Loucy (cell line): ENCODE data around the gene ZBTB42.

Experiments used
- H2AFZ ChIP-seq: fragments of 200-600 bp; sonication (generic); 2 replicates; pipeline ENCODE4 v1.6.0; 2016; ENCODE audit warnings: antibody characterized with exemption, mild to moderate bottlenecking, low read length, moderate library complexity
- H3F3A ChIP-seq: fragments of 200-600 bp; 2 replicates; pipeline ENCODE4 v1.6.0; 2016; ENCODE audit warnings: antibody characterized with exemption, low read depth, mild to moderate bottlenecking
- H3K27me3 ChIP-seq: fragments of 200-600 bp; sonication (generic); 2 replicates; pipeline ENCODE4 v1.6.1; 2014; ENCODE audit warnings: low read length, mild to moderate bottlenecking; ENCODE audit not compliant: insufficient read depth, poor library complexity, severe bottlenecking
- H3K36me3 ChIP-seq: fragments of 200-600 bp; sonication (generic); 2 replicates; pipeline ENCODE4 v1.6.1; 2016; ENCODE audit warnings: low read length; ENCODE audit not compliant: insufficient read depth
- H3K4me1 ChIP-seq: fragments of 200-600 bp; sonication (generic); 2 replicates; pipeline ENCODE4 v1.5.1; 2014; ENCODE audit warnings: low read length, mild to moderate bottlenecking; ENCODE audit not compliant: insufficient read depth, poor library complexity, severe bottlenecking
- H3K4me2 ChIP-seq: fragments of 200-600 bp; sonication (generic); 2 replicates; pipeline ENCODE4 v1.6.0; 2014; ENCODE audit warnings: antibody characterized with exemption, low read length, low read depth, mild to moderate bottlenecking; ENCODE audit not compliant: poor library complexity, severe bottlenecking
- H3K4me3 ChIP-seq: fragments of 200-600 bp; sonication (generic); 2 replicates; pipeline ENCODE4 v1.5.1; 2014; ENCODE audit warnings: low read length, mild to moderate bottlenecking, mixed read lengths; ENCODE audit not compliant: poor library complexity, severe bottlenecking
- H3K79me2 ChIP-seq: fragments of 200-600 bp; sonication (generic); 2 replicates; pipeline ENCODE4 v1.6.1; 2014; ENCODE audit warnings: low read length; ENCODE audit not compliant: insufficient read depth
- H3K9ac ChIP-seq: fragments of 200-600 bp; sonication (generic); 2 replicates; pipeline ENCODE4 v1.6.0; 2014; ENCODE audit warnings: mild to moderate bottlenecking, low read depth, low read length, moderate library complexity; ENCODE audit not compliant: poor library complexity, severe bottlenecking
- H3K9me2 ChIP-seq: fragments of 200-600 bp; sonication (generic); replicated peaks from 2 replicates; pipeline ENCODE4 v1.6.1; 2016; ENCODE audit warnings: low read depth, low read length, mixed read lengths
- H3K9me3 ChIP-seq: fragments of 200-600 bp; sonication (generic); 2 replicates; pipeline ENCODE4 v1.6.1; 2014; ENCODE audit warnings: mild to moderate bottlenecking, antibody characterized with exemption, low read length, low read depth; ENCODE audit not compliant: insufficient read depth
- H4K20me1 ChIP-seq: fragments of 200-600 bp; sonication (generic); 2 replicates; pipeline ENCODE4 v1.6.0; 2014; ENCODE audit warnings: antibody characterized with exemption, low read length, mild to moderate bottlenecking; ENCODE audit not compliant: insufficient read depth, poor library complexity, severe bottlenecking
- CTCF ChIP-seq: fragments of 200-600 bp; sonication (generic); conservative IDR thresholded peaks from 2 replicates; pipeline ENCODE4 v1.5.1; 2014; ENCODE audit warnings: mild to moderate bottlenecking, antibody characterized with exemption, low read length
- EZH2phosphoT487 ChIP-seq: fragments of 200-600 bp; IDR thresholded peaks from 2 replicates; pipeline ENCODE4 v1.6.1; 2018; ENCODE audit warnings: antibody characterized with exemption, mild to moderate bottlenecking, moderate library complexity, borderline replicate concordance

The ZBTB42 gene

GRCh38 chr14:104803912-104804410 is 3.1 kb downstream of the ZBTB42 start:
- Histone ChIP-seq H3K9ac (no peak overlapping the region), H3K4me3 (no peak overlapping the region), H3K27me3 (no peaks in the 10 kb centered on the region), H3K4me2 (no peak overlapping the region), H3K9me2 (no peaks in the 10 kb centered on the region), H3K79me2 (peaks cover 8% of the 10 kb centered on the region), H4K20me1 (peaks cover 5% of the 10 kb centered on the region), H2AFZ (no peak overlapping the region), H3K4me1 (peaks cover 19% of the 10 kb centered on the region), H3F3A (peaks cover 12% of the 10 kb centered on the region), H3K36me3 (no peaks in the 10 kb centered on the region), H3K9me3 (no peaks in the 10 kb centered on the region)
- TF ChIP-seq EZH2phosphoT487 (no peak), CTCF (no peak)

GRCh38 chr14:104804481-104805325 is 3.8 kb downstream of the ZBTB42 start:
- peaks cover 14% of the 10 kb centered on the region for H3K4me1 ChIP-seq
- peaks cover 4% of the 10 kb centered on the region; the same call in 1 of the 2 replicates for H3F3A ChIP-seq
- H4K20me1 ChIP-seq: peaks cover 5% of the 10 kb centered on the region
- H3K27me3 ChIP-seq: no peaks in the 10 kb centered on the region
- H3K79me2 ChIP-seq: peaks cover 8% of the 10 kb centered on the region
- no peak overlapping the region for H2AFZ ChIP-seq
- H3K9me2 ChIP-seq: no peaks in the 10 kb centered on the region
- H3K4me2 ChIP-seq: peak overlapping the region; percentile 7
- H3K4me3 ChIP-seq: no peak overlapping the region
- peak overlapping the region; percentile 18 for H3K9ac ChIP-seq
- H3K36me3 ChIP-seq: no peaks in the 10 kb centered on the region
- no peaks in the 10 kb centered on the region for H3K9me3 ChIP-seq
- TF ChIP-seq CTCF (no peak), EZH2phosphoT487 (no peak)

GRCh38 chr14:104805326-104805678 is 4.4 kb downstream of the ZBTB42 start:
- Histone ChIP-seq H2AFZ (no peak overlapping the region), H3K9ac (peak overlapping the region; percentile 18), H3K4me1 (peaks cover 9% of the 10 kb centered on the region), H3K27me3 (no peaks in the 10 kb centered on the region), H3F3A (no peaks in the 10 kb centered on the region), H3K4me3 (no peak overlapping the region), H3K9me3 (no peaks in the 10 kb centered on the region), H3K79me2 (peaks cover 8% of the 10 kb centered on the region), H4K20me1 (peaks cover 5% of the 10 kb centered on the region), H3K36me3 (no peaks in the 10 kb centered on the region), H3K9me2 (no peaks in the 10 kb centered on the region), H3K4me2 (peak overlapping the region; percentile 7)
- TF ChIP-seq CTCF (no peak), EZH2phosphoT487 (no peak)
